ENCODE results near the gene PGM5.

DNA sequence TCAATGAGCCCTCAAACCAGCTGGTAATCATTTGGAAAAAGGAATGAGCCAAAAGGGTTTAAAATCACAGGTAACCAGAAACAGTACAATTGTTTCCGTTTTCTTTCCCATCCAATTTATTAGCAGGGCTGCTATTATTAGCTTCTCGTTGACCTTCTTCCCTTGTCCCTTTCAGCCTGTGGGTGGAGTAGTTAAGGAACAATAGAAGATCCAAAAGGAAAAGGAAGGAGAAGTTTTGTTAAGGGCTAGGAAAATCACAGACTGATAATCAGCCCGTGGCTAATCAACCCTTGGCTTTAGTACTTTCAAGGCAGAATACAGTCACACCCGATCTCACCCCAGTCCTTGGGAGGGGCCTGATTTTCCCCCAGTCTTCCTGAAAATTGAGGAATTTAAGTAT is 145.9 kb downstream of the PGM5 start:
- TF ChIP-seq, protein P1, sequence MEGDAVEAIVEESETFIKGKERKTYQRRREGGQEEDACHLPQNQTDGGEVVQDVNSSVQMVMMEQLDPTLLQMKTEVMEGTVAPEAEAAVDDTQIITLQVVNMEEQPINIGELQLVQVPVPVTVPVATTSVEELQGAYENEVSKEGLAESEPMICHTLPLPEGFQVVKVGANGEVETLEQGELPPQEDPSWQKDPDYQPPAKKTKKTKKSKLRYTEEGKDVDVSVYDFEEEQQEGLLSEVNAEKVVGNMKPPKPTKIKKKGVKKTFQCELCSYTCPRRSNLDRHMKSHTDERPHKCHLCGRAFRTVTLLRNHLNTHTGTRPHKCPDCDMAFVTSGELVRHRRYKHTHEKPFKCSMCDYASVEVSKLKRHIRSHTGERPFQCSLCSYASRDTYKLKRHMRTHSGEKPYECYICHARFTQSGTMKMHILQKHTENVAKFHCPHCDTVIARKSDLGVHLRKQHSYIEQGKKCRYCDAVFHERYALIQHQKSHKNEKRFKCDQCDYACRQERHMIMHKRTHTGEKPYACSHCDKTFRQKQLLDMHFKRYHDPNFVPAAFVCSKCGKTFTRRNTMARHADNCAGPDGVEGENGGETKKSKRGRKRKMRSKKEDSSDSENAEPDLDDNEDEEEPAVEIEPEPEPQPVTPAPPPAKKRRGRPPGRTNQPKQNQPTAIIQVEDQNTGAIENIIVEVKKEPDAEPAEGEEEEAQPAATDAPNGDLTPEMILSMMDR (IDR thresholded peaks at IDR 0.05; ENCODE audit: low read depth, low read length) = no peak
- TF ChIP-seq, protein P2, sequence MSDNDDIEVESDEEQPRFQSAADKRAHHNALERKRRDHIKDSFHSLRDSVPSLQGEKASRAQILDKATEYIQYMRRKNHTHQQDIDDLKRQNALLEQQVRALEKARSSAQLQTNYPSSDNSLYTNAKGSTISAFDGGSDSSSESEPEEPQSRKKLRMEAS (IDR thresholded peaks at IDR 0.05; ENCODE audit: low read depth, low read length) = no peak
